Caco-2 (cell line): ENCODE data around the gene BMPR1B. TPM values are rescaled to one million over a fixed set of nuclear protein-coding genes. Genes with fewer than 3 reads are reported as not detected.
A peak's percentile ranks its signal among the peaks of the same experiment; 100 is the strongest.

ENCODE experiments used
- BruUV-seq: library from RNA; stranded (reverse); fragments of 400-500 nt; replicated peaks from 2 replicates; lab custom pipeline; 2021; lab: Mats Ljungman, UMichigan
- CTCF ChIA-PET: fragments of 300-600 bp; sonication (Branson Sonifier 250); formaldehyde crosslinking; loops from one replicate; lab custom pipeline; 2022; ENCODE audit warnings: antibody characterized with exemption; lab: Charles Lee
- POLR2A ChIA-PET: fragments of 300-600 bp; sonication (Branson Sonifier 250); formaldehyde crosslinking; loops from one replicate; lab custom pipeline; 2022; ENCODE audit warnings: antibody characterized with exemption; lab: Charles Lee
- DNase-seq, 2 experiments: peaks; one replicate each; pipeline versions ENCODE4 v3.0.0 to v3.0.0-alpha.2; 2020 to 2022
- H3K27me3 ChIP-seq: replicated peaks from 2 replicates; pipeline ENCODE4 v1.6.0; 2011; ENCODE audit warnings: low read length; ENCODE audit not compliant: control insufficient read depth, insufficient read depth
- H3K36me3 ChIP-seq: 2 replicates; pipeline ENCODE4 v1.5.1; 2011; ENCODE audit warnings: low read length; ENCODE audit not compliant: control insufficient read depth, insufficient read depth
- H3K4me1 ChIP-seq: fragments of 250-450 bp; sonication (Bioruptor Pico); 2 replicates; pipeline ENCODE4 v1.5.1; 2020; ENCODE audit warnings: mild to moderate bottlenecking
- H3K4me3 ChIP-seq: 2 replicates; pipeline ENCODE4 v1.5.1; 2011; ENCODE audit warnings: low read depth, mild to moderate bottlenecking, control low read depth, low read length
- H3K9me3 ChIP-seq: fragments of 250-450 bp; sonication (Bioruptor Pico); 2 replicates; pipeline ENCODE4 v1.5.1; 2020; ENCODE audit warnings: mild to moderate bottlenecking, moderate library complexity
- H3K27ac Mint-ChIP-seq: one replicate; pipeline ENCODE4 v1.8.0; 2022; ENCODE audit warnings: mixed read lengths; ENCODE audit not compliant: unreplicated experiment
- H3K27me3 Mint-ChIP-seq: one replicate; pipeline ENCODE4 v1.8.0; 2022; ENCODE audit warnings: mixed read lengths; ENCODE audit not compliant: insufficient read depth, unreplicated experiment
- H3K36me3 Mint-ChIP-seq: one replicate; pipeline ENCODE4 v1.8.0; 2022; ENCODE audit warnings: mild to moderate bottlenecking, mixed read lengths; ENCODE audit not compliant: insufficient read depth, unreplicated experiment
- H3K4me1 Mint-ChIP-seq: one replicate; pipeline ENCODE4 v1.8.0; 2022; ENCODE audit warnings: low read depth, mixed read lengths; ENCODE audit not compliant: unreplicated experiment
- H3K4me3 Mint-ChIP-seq: one replicate; pipeline ENCODE4 v1.8.0; 2022; ENCODE audit warnings: mild to moderate bottlenecking, moderate library complexity, mixed read lengths; ENCODE audit not compliant: unreplicated experiment
- H3K9me3 Mint-ChIP-seq: one replicate; pipeline ENCODE4 v1.8.0; 2022; ENCODE audit warnings: mixed read lengths; ENCODE audit not compliant: unreplicated experiment
- CTCF ChIP-seq, 2 experiments: fragments of 200-600 bp in 1 of 2; IDR thresholded peaks; 1 replicate in 1 of 2; 2 replicates in 1 of 2; pipeline versions ENCODE4 v1.5.1 to v1.8.0; 2011 to 2022; ENCODE audit warnings: antibody characterized with exemption in 1 of 2, control low read depth in 1 of 2, inconsistent platforms in 1 of 2, low read depth in 1 of 2, low read length in 1 of 2, mild to moderate bottlenecking in 1 of 2, moderate library complexity in 1 of 2; ENCODE audit not compliant: insufficient read depth in 1 of 2, severe bottlenecking in 1 of 2, unreplicated experiment in 1 of 2
- intact Hi-C: fragments of 100-400 bp; cut with micrococcal nuclease; formaldehyde crosslinking; loops from one replicate; pipeline ENCODE4 v1.10.0; 2022; ENCODE audit not compliant: unreplicated experiment
- total RNA-seq: library from RNA; stranded (reverse); gene quantifications from 2 replicates; pipeline ENCODE4 v1.2.3, GENCODE V29; 2022

BMPR1B gene
- total RNA-seq, 1 experiment from 2014 or later = 8.7 TPM

GRCh38 chr4:95107004-95107403 lies 349.2 kb downstream of the BMPR1B start:
- BruUV-seq = no TSS peak
- Mint-ChIP-seq H3K36me3 (peaks cover 4% of the 10 kb centered on the region), H3K27ac (no peak overlapping the region), H3K9me3 (no peaks in the 10 kb centered on the region), H3K27me3 (no peaks in the 10 kb centered on the region), H3K4me1 (peaks cover 8% of the 10 kb centered on the region), H3K4me3 (no peak overlapping the region)
- no peak for TF ChIP-seq CTCF (IDR thresholded peaks at IDR 0.05; ENCODE audit: insufficient read depth in 1 of 2, low read depth in 1 of 2, low read length in 1 of 2, severe bottlenecking in 1 of 2, unreplicated experiment in 1 of 2)
- no peak for DNase-seq
- Histone ChIP-seq H3K27me3 (no peaks in the 10 kb centered on the region), H3K36me3 (no peaks in the 10 kb centered on the region), H3K4me1 (peaks cover 28% of the 10 kb centered on the region), H3K9me3 (no peaks in the 10 kb centered on the region), H3K4me3 (no peak overlapping the region)
- CTCF ChIA-PET = no interaction called here
- intact Hi-C loops = no loop called here
- POLR2A ChIA-PET = no interaction called here

GRCh38 chr4:95107635-95108034 lies 349.9 kb downstream of the BMPR1B start:
- peaks cover 8% of the 10 kb centered on the region for H3K4me1 Mint-ChIP-seq
- no peaks in the 10 kb centered on the region for H3K27me3 ChIP-seq
- no peak for TF ChIP-seq CTCF (IDR thresholded peaks at IDR 0.05; ENCODE audit: insufficient read depth in 1 of 2, low read depth in 1 of 2, low read length in 1 of 2, severe bottlenecking in 1 of 2, unreplicated experiment in 1 of 2)
- peaks cover 4% of the 10 kb centered on the region for H3K36me3 Mint-ChIP-seq
- DNase-seq = no peak
- POLR2A ChIA-PET = no interaction called here
- H3K4me3 Mint-ChIP-seq = no peak overlapping the region
- no peaks in the 10 kb centered on the region for H3K27me3 Mint-ChIP-seq
- peaks cover 28% of the 10 kb centered on the region for H3K4me1 ChIP-seq
- no peaks in the 10 kb centered on the region for H3K36me3 ChIP-seq
- no peak overlapping the region for H3K27ac Mint-ChIP-seq
- H3K9me3 ChIP-seq = no peaks in the 10 kb centered on the region
- no peaks in the 10 kb centered on the region for H3K9me3 Mint-ChIP-seq
- intact Hi-C loops = no loop called here
- H3K4me3 ChIP-seq = no peak overlapping the region
- CTCF ChIA-PET = no interaction called here
- BruUV-seq = no TSS peak

GRCh38 chr4:95108883-95109421 lies 351.2 kb downstream of the BMPR1B start:
- Histone ChIP-seq H3K4me1 (peaks cover 23% of the 10 kb centered on the region), H3K9me3 (no peaks in the 10 kb centered on the region), H3K36me3 (no peaks in the 10 kb centered on the region), H3K27me3 (no peaks in the 10 kb centered on the region), H3K4me3 (no peak overlapping the region)
- peaks cover 4% of the 10 kb centered on the region for H3K36me3 Mint-ChIP-seq
- intact Hi-C loops = no loop called here
- CTCF ChIA-PET = no interaction called here
- no peaks in the 10 kb centered on the region for H3K27me3 Mint-ChIP-seq
- peak in 1 of 2 experiments; percentile 4 for DNase-seq
- H3K9me3 Mint-ChIP-seq = no peaks in the 10 kb centered on the region
- peaks cover 8% of the 10 kb centered on the region for H3K4me1 Mint-ChIP-seq
- no peak for TF ChIP-seq CTCF (IDR thresholded peaks at IDR 0.05; ENCODE audit: insufficient read depth in 1 of 2, low read depth in 1 of 2, low read length in 1 of 2, severe bottlenecking in 1 of 2, unreplicated experiment in 1 of 2)
- POLR2A ChIA-PET = no interaction called here
- H3K4me3 Mint-ChIP-seq = no peak overlapping the region
- no peak overlapping the region for H3K27ac Mint-ChIP-seq
- BruUV-seq = no TSS peak
